ES-I3 (cell line): Measurements from ENCODE around the gene DDR2.

Experiments
- H3K36me3 ChIP-seq: 2 replicates; pipeline ENCODE4 v1.6.1; 2013; ENCODE audit warnings: mild to moderate bottlenecking, low read length, control low read depth, moderate library complexity; ENCODE audit not compliant: insufficient read depth
- H3K4me1 ChIP-seq: 2 replicates; pipeline ENCODE4 v1.6.1; 2013; ENCODE audit warnings: mild to moderate bottlenecking, control low read depth, low read length; ENCODE audit not compliant: insufficient read depth
- H3K9ac ChIP-seq: 2 replicates; pipeline ENCODE4 v1.6.1; 2013; ENCODE audit warnings: low read depth, mild to moderate bottlenecking, low read length, moderate library complexity
- H3K9me3 ChIP-seq: 2 replicates; pipeline ENCODE4 v1.6.1; 2013; ENCODE audit warnings: mild to moderate bottlenecking, low read length, moderate library complexity; ENCODE audit not compliant: control insufficient read depth, insufficient read depth

The DDR2 gene

DNA sequence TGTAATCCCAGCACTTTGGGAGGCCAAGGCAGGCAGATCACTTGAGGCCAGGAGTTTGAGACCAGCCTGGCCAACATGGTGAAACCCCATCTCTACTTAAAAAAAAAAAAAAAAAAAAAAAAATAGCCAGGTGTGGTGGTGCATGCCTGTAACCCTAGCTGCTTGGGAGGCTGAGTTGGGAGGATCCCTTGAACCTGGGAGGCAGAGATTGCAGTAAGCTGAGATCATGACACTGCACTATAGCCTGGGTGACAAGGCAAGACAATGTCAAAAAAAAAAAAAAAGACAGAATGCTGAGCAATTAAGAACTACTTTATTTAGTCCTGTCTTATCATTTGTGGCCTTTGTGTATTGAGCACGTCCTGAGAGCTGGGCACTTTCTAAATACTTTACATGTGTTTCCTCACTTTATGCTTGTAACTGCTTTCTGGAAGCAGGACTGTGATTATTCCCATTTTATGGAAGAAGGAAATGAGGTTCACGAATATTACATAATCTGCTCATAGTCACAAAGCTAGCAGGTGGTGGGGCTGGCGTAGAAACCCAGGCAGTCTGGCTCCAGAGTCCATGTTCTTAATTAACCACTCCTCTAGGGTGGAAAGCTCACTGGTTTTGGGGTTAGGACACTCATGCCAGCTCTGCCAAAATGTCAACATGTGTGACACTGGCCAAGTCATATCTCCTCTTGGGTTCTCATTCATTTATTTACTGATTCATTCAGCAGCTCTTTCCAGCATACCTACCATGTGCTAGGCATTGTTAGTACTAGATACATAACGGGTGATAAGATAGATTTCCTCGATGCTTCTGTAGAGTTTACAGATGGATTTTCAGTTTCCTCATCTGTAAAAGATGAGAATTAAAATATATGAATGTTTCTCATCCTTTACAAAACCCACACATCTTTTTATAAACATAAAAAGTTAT, 57.7 kb downstream of the DDR2 start:
- H3K36me3 ChIP-seq: no peaks in the 10 kb centered on the region
- no peak overlapping the region for H3K9ac ChIP-seq
- peaks cover 25% of the 10 kb centered on the region for H3K4me1 ChIP-seq
- no peaks in the 10 kb centered on the region for H3K9me3 ChIP-seq

DNA sequence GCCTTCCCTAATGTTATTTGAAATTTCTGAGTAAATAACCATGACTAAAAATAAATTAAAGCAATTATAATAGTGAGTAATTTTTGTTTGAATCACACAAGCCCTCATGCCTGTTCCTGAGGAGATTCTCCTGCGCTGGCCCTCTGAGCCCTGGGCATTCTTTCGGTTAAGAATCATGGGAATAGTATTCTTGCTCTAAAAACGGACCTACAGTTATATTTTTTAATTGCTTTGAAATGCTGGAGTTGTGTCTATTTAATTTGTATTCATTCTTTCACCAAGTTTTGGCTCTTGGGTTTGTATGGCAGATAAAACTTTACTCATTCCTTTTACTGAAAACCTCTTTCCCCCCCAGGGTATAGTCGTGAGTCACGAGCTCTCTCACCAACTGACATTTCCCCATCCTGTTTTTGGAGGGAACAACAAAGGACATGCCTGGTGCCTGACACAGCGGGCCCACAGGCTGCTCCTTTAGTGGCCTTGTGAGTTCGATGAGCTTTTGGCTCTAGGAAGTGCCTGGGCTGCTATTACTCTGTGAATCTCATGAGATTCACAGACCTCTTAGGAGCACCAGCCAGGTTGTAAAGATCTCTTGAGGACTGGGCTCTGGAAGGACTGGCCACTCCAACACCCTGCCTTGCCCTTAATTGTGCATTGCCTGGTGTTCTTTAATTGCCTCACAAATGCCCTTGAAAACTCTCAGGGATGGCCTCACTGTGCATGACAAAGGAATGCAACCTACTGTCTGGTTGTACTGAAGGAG, 58.6 kb downstream of the DDR2 start:
- H3K36me3 ChIP-seq: no peaks in the 10 kb centered on the region
- H3K4me1 ChIP-seq: peaks cover 29% of the 10 kb centered on the region
- H3K9ac ChIP-seq: no peak overlapping the region
- H3K9me3 ChIP-seq: no peaks in the 10 kb centered on the region

DNA sequence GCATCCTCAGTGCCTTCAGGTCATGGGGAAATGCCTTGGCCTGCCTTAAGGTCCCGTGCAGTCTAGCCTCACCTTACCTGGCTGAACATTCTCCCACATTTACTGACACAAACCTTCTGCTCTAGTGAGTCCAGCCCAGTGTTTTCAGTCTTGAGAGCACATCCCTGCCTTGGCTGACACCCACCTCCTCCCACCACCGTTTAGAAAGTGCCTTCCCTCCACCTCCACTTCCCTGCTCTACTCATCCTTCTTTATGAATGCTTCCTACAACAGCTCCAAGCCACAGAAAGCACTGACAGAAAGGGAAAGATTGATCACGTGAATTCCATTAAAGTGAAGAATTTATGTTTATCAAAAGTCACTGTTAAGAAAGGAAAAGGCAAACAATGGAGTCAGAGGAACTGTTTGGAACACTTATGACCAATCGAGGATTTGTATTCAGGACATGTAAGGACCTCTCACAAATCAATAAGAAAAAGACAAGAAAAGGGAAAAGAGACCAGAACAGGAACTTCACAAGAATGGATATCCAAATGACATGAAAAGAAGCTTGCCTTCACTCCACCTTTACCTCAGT, 59.8 kb downstream of the DDR2 start:
- peaks cover 37% of the 10 kb centered on the region for H3K4me1 ChIP-seq
- no peaks in the 10 kb centered on the region for H3K36me3 ChIP-seq
- no peaks in the 10 kb centered on the region for H3K9me3 ChIP-seq
- no peak overlapping the region for H3K9ac ChIP-seq

DNA sequence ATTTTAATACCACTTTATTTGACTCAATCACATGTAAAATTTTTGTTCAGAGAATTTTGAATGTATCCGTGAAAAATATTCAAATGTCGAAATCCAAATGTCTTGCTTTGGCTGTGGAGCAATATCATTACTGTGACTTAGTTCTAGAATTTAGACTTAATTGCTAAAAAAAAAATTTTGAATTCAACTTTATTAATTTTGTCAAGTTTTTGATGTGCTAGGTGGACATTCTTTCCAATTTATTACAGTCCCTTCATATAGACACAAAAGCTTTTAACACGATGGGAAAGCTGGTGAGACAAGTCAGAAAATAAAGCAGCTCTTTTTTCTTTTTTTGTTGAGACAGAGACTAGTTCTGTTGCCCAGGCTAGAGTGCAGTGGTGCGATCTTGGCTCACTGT, 62.6 kb downstream of the DDR2 start:
- H3K9ac ChIP-seq: no peak overlapping the region
- H3K4me1 ChIP-seq: peaks cover 41% of the 10 kb centered on the region
- no peaks in the 10 kb centered on the region for H3K36me3 ChIP-seq
- H3K9me3 ChIP-seq: no peaks in the 10 kb centered on the region

DNA sequence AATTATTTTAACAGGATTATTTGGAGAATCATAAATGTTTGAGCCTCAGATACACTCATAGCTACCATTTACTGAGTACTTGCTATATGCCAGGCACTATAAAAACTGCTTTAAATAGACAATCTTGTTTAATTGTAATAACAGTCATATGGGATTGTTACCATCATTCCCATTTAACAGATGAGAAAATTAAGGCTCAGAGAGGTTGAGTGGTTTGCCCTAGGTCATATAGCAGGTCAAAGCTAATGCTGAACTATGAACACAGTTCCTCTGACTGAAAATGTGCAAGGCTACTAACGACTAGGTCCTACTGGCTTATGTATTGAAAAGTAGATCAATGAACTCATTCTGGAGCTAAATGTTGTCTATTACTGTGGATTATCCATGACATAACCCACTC, 63.4 kb downstream of the DDR2 start:
- Histone ChIP-seq H3K9me3 (no peaks in the 10 kb centered on the region), H3K36me3 (no peaks in the 10 kb centered on the region), H3K9ac (no peak overlapping the region), H3K4me1 (peaks cover 33% of the 10 kb centered on the region)

DNA sequence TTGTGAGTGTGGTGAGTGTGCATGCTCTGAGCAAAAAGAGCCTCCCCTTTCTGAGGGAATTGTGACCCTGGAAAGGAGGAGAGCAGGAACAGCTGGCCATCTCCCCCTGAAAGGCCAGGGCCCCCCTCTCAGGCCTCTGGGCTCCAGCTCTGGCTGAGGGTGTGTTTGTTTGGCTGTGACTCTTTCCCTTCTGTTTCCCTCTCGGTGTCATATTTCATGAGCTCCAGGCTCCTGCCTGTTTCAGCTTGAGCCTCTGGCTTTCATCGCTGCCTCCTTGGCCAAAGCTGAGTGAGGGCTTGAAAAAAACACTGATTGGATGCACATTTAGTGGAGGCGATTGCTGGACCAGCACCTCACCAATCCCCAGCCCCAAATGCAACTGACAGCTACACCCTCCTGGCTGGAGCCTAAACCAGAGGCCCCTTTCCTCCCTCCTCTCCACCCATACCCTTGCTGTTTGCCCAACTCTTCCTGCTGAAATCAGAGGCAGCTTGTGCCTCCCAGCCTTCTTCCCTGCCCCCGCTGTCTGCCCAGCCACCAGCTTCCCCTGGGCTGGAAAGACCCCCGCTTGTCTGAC, 64.1 kb downstream of the DDR2 start:
- Histone ChIP-seq H3K36me3 (no peaks in the 10 kb centered on the region), H3K4me1 (peaks cover 26% of the 10 kb centered on the region), H3K9ac (no peak overlapping the region), H3K9me3 (no peaks in the 10 kb centered on the region)

DNA sequence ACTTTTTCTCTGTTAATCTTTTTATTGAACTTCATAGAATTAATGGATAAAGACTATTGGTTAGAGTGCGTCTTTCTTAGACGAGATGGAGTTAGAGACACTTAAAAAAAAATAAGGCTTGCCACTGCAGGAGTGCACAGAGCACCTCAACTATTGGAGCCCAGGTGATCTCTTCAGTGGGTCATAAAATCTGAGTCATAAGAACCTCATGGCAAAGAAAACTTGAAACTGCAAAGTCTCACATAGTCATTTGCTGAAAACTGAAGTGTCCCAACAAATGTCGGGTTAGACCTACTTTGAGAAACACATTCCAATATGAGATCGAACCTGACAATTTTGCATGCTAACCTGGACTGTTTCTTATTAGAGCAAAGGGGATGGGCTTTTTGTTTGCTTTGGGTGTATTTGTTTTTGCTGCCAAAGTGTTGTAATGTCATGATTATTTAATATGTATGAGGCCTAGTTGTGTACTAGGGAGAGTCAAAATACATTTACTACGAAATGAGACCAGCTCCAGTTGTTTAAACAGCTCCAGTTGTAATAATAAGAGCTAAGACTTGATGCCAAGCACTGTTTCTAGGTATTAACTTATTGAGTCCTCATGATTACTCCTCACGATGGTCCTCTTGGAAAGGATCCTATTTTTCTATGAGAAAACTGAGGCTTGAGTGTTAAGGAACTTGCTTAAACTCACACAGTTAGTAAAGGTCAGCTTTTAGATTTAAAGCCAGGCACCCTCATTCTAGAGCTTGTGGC, 65.1 kb downstream of the DDR2 start:
- Histone ChIP-seq H3K9me3 (no peaks in the 10 kb centered on the region), H3K9ac (no peak overlapping the region), H3K4me1 (peaks cover 17% of the 10 kb centered on the region), H3K36me3 (no peaks in the 10 kb centered on the region)

DNA sequence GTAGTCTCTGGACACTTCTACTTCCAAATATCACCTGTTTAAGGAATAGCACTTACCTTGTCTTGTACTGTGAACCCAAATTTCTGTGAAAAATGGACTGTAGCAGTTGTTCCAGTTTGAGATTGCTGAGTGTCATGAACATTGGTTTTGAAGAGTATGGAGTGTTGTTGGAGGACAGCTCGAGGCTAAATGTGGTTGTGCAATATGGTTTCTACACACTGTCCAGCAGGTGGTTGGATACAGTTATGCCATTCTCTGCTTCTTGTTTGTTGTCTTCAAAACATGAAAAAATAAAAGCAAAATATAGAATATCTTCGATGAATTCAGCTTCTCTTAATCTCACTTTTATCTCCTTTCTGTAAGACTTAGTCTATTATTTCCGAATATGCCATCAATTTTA, 67.1 kb downstream of the DDR2 start:
- Histone ChIP-seq H3K4me1 (peaks cover 16% of the 10 kb centered on the region), H3K36me3 (no peaks in the 10 kb centered on the region), H3K9ac (no peak overlapping the region), H3K9me3 (no peaks in the 10 kb centered on the region)

DNA sequence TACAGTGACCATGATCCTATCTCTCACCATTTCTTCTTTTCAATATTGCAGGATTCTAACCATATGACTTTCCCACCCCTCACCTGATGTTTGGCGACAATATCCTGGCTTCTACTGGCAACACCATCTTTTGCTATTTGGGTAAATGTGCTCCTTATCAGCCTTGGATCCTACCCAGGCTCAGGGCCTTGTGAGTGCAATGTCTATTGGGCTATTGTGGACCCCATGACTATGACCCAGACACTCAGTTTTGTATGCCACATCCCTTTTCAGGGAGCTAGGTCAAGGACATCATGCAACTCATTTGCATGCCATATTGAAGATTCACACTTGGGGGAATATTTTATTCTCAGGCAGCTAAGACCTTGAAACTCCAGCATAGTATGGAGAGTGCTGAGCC, 67.9 kb downstream of the DDR2 start:
- Histone ChIP-seq H3K9me3 (no peaks in the 10 kb centered on the region), H3K9ac (no peak overlapping the region), H3K4me1 (peaks cover 16% of the 10 kb centered on the region), H3K36me3 (no peaks in the 10 kb centered on the region)

DNA sequence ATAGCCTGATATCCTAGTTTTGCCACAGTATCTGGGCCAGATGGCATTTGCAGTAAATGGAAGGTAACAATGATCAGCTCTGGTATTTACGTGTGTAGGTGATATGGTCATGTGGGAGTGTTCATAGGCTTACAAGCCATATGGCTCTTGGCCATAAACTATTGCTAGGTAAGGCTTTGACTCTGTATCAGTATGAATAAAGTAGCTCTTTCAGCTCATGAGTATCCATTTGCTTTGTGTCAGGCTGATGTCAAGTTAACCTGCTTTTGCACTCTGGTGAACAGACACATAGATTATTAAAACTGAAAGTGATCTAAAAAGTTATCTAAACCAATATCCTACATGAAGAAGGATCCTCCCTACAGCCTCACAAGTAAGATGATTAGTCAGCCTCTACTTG, 69.0 kb downstream of the DDR2 start:
- Histone ChIP-seq H3K4me1 (peaks cover 10% of the 10 kb centered on the region), H3K9ac (no peak overlapping the region), H3K36me3 (no peaks in the 10 kb centered on the region), H3K9me3 (no peaks in the 10 kb centered on the region)

DNA sequence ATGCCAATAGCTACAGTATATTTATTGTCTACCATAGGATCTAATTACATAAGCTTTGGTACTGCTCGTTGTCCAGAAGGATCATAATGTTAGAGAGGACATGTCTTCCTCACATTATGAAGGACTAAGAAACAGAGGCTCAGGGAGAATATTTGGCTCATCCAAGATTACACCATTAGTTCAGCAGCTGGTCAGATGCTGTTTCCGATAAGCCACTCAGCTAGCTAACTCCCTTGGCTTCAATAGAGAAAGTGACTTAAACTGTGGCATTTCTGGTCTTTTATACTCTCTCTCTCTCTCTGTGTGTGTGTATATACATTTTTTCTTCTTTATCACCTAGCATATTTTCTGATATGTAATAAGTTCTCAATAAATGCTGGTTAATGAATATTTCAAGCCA, 70.4 kb downstream of the DDR2 start:
- H3K4me1 ChIP-seq: no peaks in the 10 kb centered on the region
- H3K9ac ChIP-seq: no peak overlapping the region
- no peaks in the 10 kb centered on the region for H3K36me3 ChIP-seq
- H3K9me3 ChIP-seq: no peaks in the 10 kb centered on the region

DNA sequence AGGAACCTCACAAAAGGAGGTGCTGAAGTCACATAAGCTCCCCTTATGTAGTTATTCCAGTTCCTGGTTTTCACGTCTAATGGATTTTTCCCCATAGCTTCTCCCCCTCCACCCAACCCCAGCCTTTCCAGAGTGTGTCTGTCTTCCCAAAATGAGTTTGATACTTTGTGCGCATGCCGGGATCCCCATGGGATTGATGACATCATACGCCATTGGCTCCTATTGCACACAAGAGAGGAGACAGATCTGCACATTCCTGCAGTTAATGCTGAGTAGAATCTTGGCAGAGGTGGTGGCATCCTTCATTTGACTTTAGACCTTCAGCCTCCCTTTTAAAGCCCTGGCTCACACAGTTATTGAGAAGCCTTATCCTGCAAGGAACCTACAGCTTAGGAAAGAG, 71.4 kb downstream of the DDR2 start:
- no peaks in the 10 kb centered on the region for H3K36me3 ChIP-seq
- H3K4me1 ChIP-seq: no peaks in the 10 kb centered on the region
- no peak overlapping the region for H3K9ac ChIP-seq
- no peaks in the 10 kb centered on the region for H3K9me3 ChIP-seq

DNA sequence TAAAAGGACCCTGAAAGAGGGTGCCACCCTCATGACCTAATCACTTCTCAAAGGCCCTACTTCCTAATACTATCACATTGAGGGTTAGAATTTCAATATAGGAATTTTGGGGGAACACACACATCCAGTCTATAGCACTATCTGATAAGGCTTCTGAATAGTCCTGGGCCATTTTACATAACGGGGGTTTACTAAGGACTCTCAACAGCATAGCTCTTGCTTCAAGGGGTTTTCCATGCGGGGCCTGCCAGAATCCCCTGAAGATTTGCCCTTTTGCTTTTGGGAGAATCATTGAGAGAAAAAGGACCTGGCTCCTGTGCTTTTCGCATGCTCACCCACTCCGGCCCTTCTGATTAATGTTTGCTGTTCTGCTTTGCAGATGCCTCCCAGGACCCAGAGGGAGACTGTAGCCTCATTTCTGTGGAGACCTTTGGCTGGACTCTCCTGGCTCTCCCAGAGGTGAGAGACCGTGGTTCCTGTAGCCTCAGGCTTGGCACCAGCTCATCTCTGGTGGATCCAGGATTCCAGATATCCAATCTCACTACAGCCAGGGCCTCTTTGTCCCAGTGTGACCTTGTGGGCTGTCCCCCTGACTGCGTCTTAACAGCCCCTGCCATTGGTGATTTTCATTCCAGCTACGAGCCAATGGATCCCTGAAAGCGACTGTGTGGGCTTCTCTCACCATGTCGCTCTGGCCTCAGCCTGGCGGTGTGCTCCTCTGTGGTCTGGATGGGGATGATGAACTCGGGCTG, 72.6 kb downstream of the DDR2 start:
- Histone ChIP-seq H3K36me3 (no peaks in the 10 kb centered on the region), H3K9me3 (no peaks in the 10 kb centered on the region), H3K4me1 (no peaks in the 10 kb centered on the region), H3K9ac (no peak overlapping the region)
